ENCODE data around the gene CACNB1. TPM values are rescaled to one million over a fixed set of nuclear protein-coding genes. Genes with fewer than 3 reads are reported as not detected.

The CACNB1 gene
- total RNA-seq, 1 donor from 2014 or later, result 77.1 TPM

DNA sequence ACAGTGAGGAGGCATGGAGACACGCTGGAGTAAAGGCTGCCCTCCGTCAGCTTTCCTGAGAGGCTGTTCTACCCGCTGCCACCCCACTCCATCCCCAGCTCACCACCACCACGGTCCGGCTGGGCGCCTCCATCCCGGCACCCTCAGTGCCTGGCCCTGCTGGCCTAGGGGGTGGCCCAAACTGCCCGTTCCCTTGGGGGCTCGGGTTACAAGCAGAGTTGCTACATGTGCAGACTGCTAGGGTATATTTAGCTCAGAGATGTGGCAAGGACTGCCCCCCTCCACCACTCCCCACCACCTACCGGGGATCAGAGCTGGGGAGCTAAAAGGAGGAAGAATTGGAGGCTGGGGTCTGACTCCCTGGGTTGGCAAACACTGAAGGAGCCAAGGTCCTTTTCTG lies 4.1 kb downstream of the CACNB1 start:
- Mint-ChIP-seq H3K4me3 (ENCODE audit: unreplicated experiment) (peak overlapping the region; percentile 60), H3K9me3 (ENCODE audit: unreplicated experiment) (peaks cover 3% of the 10 kb centered on the region), H3K36me3 (ENCODE audit: unreplicated experiment) (peaks cover 5% of the 10 kb centered on the region), H3K4me1 (ENCODE audit: low read depth, unreplicated experiment) (peaks cover 31% of the 10 kb centered on the region), H3K27me3 (ENCODE audit: unreplicated experiment) (peaks cover 3% of the 10 kb centered on the region), H3K27ac (ENCODE audit: unreplicated experiment) (no peak overlapping the region)
- TF ChIP-seq, protein P1, sequence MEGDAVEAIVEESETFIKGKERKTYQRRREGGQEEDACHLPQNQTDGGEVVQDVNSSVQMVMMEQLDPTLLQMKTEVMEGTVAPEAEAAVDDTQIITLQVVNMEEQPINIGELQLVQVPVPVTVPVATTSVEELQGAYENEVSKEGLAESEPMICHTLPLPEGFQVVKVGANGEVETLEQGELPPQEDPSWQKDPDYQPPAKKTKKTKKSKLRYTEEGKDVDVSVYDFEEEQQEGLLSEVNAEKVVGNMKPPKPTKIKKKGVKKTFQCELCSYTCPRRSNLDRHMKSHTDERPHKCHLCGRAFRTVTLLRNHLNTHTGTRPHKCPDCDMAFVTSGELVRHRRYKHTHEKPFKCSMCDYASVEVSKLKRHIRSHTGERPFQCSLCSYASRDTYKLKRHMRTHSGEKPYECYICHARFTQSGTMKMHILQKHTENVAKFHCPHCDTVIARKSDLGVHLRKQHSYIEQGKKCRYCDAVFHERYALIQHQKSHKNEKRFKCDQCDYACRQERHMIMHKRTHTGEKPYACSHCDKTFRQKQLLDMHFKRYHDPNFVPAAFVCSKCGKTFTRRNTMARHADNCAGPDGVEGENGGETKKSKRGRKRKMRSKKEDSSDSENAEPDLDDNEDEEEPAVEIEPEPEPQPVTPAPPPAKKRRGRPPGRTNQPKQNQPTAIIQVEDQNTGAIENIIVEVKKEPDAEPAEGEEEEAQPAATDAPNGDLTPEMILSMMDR (IDR thresholded peaks at IDR 0.05; ENCODE audit: partially characterized antibody, unreplicated experiment), result no peak
- DNase-seq, result no peak

DNA sequence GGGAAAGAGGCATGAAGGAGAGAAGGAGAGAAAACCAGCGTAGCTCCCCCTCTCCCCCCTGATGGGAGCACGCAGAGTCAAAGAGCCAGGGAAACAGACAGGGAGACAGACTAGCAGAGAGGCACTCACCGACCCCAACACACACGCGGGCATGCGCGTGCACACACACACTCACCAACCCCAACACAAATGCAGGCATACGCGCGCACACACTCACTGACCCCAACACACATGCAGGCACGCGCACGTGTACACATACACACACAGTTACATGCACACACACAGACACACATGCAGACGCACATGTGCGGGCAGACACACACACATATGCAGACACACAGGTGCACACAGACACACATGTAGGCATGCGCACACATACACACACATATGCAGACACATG lies 4.6 kb downstream of the CACNB1 start:
- Mint-ChIP-seq H3K27me3 (ENCODE audit: unreplicated experiment) (peaks cover 3% of the 10 kb centered on the region), H3K4me1 (ENCODE audit: low read depth, unreplicated experiment) (peaks cover 28% of the 10 kb centered on the region), H3K4me3 (ENCODE audit: unreplicated experiment) (peak overlapping the region; percentile 60), H3K36me3 (ENCODE audit: unreplicated experiment) (peaks cover 5% of the 10 kb centered on the region), H3K9me3 (ENCODE audit: unreplicated experiment) (peaks cover 2% of the 10 kb centered on the region), H3K27ac (ENCODE audit: unreplicated experiment) (peak overlapping the region; percentile 75)
- DNase-seq, result no peak
- TF ChIP-seq, protein P1 (IDR thresholded peaks at IDR 0.05; ENCODE audit: partially characterized antibody, unreplicated experiment), result no peak

DNA sequence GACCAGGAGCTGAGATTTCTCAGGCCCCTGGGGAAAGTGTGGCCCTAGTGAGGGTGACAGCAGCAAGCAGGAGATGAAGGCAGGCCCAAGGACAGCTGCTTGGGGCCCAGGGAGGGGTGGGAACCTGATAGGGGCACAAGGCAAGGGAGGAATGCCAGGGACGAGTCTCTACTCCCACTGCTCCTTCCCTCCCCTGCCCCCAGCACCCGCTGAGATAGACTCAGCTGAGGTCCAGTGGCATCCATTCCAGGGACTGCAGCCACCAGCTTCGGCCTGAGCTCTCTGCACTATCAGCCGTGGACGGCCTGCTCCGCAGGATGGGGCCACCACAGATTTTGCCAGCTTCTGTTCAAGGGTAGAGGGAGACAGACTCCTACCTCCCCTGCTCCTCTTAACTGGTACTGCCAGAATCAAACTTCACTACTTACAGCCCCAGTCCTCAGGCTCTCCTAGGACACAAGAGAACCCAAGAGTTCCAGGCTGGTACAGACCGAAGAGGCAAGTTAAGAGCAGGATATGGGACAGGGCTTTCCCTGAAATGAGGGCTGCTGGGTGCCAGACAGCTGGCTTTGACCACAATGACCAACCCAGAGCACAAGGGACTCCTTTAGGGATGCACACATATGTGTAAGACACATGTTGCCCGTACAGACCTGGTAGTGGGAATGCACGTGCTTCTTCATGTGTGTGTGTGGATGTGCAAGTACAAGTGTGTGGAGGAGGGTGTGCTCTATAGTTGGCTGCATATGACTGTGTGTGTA lies 5.5 kb downstream of the CACNB1 start:
- Mint-ChIP-seq H3K4me3 (ENCODE audit: unreplicated experiment) (peak overlapping the region; percentile 60), H3K9me3 (ENCODE audit: unreplicated experiment) (peaks cover 2% of the 10 kb centered on the region), H3K27me3 (ENCODE audit: unreplicated experiment) (peaks cover 3% of the 10 kb centered on the region), H3K36me3 (ENCODE audit: unreplicated experiment) (peaks cover 5% of the 10 kb centered on the region), H3K27ac (ENCODE audit: unreplicated experiment) (no peak overlapping the region), H3K4me1 (ENCODE audit: low read depth, unreplicated experiment) (peaks cover 28% of the 10 kb centered on the region)
- no peak for DNase-seq
- TF ChIP-seq, protein P1 (IDR thresholded peaks at IDR 0.05; ENCODE audit: partially characterized antibody, unreplicated experiment), result no peak

DNA sequence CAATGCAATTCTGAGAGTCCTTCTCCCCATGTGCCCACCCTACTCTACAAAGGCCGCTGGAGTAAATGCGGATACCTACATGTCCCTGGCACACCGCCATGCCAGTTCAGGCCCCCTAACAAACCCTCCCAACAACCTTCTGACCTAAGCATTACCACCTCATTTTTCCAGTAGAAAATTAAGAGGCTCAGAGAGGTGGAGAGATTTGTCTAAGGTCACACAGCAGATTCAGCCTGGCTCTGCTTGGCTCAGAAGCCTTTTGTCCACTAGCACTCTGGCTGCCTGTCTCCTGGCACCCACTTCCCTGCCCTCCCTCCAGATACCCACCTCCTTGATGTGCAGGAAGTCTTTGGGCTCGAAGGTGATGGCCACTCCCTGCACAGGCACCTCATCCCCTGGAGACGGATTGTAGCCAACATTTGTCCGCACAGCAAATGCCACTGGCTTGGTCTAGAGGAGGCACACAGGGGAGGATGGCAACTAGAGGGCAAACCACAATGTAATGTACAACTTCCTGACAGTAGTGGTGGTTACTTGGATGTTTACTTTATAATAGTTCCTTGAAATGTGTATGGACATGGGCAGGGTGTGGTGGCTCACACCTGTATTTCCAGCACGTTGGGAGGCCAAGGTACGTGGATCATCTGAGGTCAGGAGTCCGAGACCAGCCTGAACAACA lies 10.2 kb downstream of the CACNB1 start:
- DNase-seq, result no peak
- TF ChIP-seq, protein P1 (IDR thresholded peaks at IDR 0.05; ENCODE audit: partially characterized antibody, unreplicated experiment), result no peak
- Mint-ChIP-seq H3K36me3 (ENCODE audit: unreplicated experiment) (peaks cover 8% of the 10 kb centered on the region), H3K4me3 (ENCODE audit: unreplicated experiment) (no peak overlapping the region), H3K27me3 (ENCODE audit: unreplicated experiment) (peaks cover 2% of the 10 kb centered on the region), H3K27ac (ENCODE audit: unreplicated experiment) (no peak overlapping the region), H3K9me3 (ENCODE audit: unreplicated experiment) (no peaks in the 10 kb centered on the region), H3K4me1 (ENCODE audit: low read depth, unreplicated experiment) (peaks cover 3% of the 10 kb centered on the region)

DNA sequence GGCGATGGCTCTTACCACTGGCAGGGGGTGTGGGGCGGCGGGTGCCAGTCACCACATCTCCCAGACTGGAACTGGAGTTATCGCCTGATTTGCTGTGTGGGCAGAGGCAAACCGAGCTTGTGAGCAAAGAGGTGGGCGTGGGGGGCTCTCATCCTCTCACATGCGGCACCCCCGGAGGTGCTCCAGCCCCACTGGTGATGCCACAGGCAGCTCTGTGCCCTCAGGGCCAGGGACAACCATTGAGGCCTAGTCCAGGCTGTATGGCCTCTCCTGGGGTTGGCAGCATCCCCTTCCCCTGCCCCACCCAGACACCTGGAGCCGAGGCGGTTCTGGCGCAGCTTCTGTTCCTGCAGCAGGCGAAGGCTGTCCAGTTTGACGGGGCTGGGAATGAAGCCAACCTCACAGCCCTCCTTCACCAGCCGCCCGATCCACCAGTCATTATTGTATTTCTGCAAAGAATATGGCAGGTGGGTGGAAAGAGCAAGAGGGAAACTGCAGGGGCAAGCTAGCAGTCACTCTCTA lies 10.9 kb downstream of the CACNB1 start:
- no peaks in the 10 kb centered on the region for H3K4me1 Mint-ChIP-seq (ENCODE audit: low read depth, unreplicated experiment)
- no peak overlapping the region for H3K27ac Mint-ChIP-seq (ENCODE audit: unreplicated experiment)
- H3K27me3 Mint-ChIP-seq (ENCODE audit: unreplicated experiment), result peaks cover 2% of the 10 kb centered on the region
- no peaks in the 10 kb centered on the region for H3K9me3 Mint-ChIP-seq (ENCODE audit: unreplicated experiment)
- DNase-seq, result no peak
- H3K4me3 Mint-ChIP-seq (ENCODE audit: unreplicated experiment), result no peak overlapping the region
- peaks cover 7% of the 10 kb centered on the region for H3K36me3 Mint-ChIP-seq (ENCODE audit: unreplicated experiment)
- TF ChIP-seq, protein P1 (IDR thresholded peaks at IDR 0.05; ENCODE audit: partially characterized antibody, unreplicated experiment), result no peak
